HT1080 (cell line): ENCODE results near the gene EIF4G1. TPM values are rescaled to one million over a fixed set of nuclear protein-coding genes. Genes with fewer than 3 reads are reported as not detected.
"Not testable (repeated sequence)": the region's sequence is repeated elsewhere in the genome, so short reads cannot be mapped to it uniquely, and the experiment has no call there.

Experiments used
- DNase-seq: peaks from one replicate; pipeline ENCODE4 v3.0.0-alpha.2; 2015; ENCODE audit warnings: low read depth
- total RNA-seq: library from RNA; depleted of rRNA; stranded (reverse); fragments of >200 nt; shearing (Covaris generic); gene quantifications from 2 replicates; pipeline ENCODE4 v1.2.3, GENCODE V29; 2014

EIF4G1 gene
- total RNA-seq, 1 experiment from 2014 or later: 760 TPM

- DNase-seq: peak; percentile 99
Observed at GRCh38 chr3:184334470-184335158, 20.2 kb downstream of the EIF4G1 start.

- no peak for DNase-seq
Observed at GRCh38 chr3:184335291-184335660, 20.9 kb downstream of the EIF4G1 start.

GRCh38 chr3:184335661-184336546 is 21.5 kb downstream of the EIF4G1 start:
- peak; percentile 85 for DNase-seq

GRCh38 chr3:184336547-184337398 is 22.4 kb downstream of the EIF4G1 start:
- peak; percentile 79 for DNase-seq

- DNase-seq: no peak
Observed at GRCh38 chr3:184337399-184337714, 23.0 kb downstream of the EIF4G1 start, which contains the start of gene FAM131A. Gene FAM131A (plus strand): TSS chr3:184337600. CDS start chr3:184337631, 31 bp downstream.

GRCh38 chr3:184337981-184338380 is 23.6 kb downstream of the EIF4G1 start:
- no peak for DNase-seq

GRCh38 chr3:184338511-184338945 is 24.1 kb downstream of the EIF4G1 start:
- no peak for DNase-seq

- no peak for DNase-seq
Observed at GRCh38 chr3:184339001-184339400, 24.6 kb downstream of the EIF4G1 start.

- DNase-seq: not testable (repeated sequence)
Observed at GRCh38 chr3:184339451-184340135, 25.2 kb downstream of the EIF4G1 start.

GRCh38 chr3:184341925-184342324 is 27.5 kb downstream of the EIF4G1 start:
- DNase-seq: no peak

- no peak for DNase-seq
Observed at GRCh38 chr3:184343200-184343876, 28.9 kb downstream of the EIF4G1 start.

- DNase-seq: no peak
Observed at GRCh38 chr3:184344579-184345316, 30.3 kb downstream of the EIF4G1 start.

- DNase-seq: peak; percentile 82
Observed at GRCh38 chr3:184345317-184346144, 31.1 kb downstream of the EIF4G1 start.

- DNase-seq: no peak
Observed at GRCh38 chr3:184346480-184347190, 32.2 kb downstream of the EIF4G1 start.

GRCh38 chr3:184347321-184348056 is 33.1 kb downstream of the EIF4G1 start:
- no peak for DNase-seq

- no peak for DNase-seq
Observed at GRCh38 chr3:184348057-184348382, 33.6 kb downstream of the EIF4G1 start.
